GM21825 (cell line): ENCODE results near the gene MPP3.

Source experiments
- ATAC-seq: cut with Tn5 transposase; IDR thresholded peaks from one replicate; pipeline ENCODE4 v1.9.1; 2021; ENCODE audit warnings: mild to moderate bottlenecking, moderate library complexity; ENCODE audit not compliant: unreplicated experiment

The MPP3 gene

DNA sequence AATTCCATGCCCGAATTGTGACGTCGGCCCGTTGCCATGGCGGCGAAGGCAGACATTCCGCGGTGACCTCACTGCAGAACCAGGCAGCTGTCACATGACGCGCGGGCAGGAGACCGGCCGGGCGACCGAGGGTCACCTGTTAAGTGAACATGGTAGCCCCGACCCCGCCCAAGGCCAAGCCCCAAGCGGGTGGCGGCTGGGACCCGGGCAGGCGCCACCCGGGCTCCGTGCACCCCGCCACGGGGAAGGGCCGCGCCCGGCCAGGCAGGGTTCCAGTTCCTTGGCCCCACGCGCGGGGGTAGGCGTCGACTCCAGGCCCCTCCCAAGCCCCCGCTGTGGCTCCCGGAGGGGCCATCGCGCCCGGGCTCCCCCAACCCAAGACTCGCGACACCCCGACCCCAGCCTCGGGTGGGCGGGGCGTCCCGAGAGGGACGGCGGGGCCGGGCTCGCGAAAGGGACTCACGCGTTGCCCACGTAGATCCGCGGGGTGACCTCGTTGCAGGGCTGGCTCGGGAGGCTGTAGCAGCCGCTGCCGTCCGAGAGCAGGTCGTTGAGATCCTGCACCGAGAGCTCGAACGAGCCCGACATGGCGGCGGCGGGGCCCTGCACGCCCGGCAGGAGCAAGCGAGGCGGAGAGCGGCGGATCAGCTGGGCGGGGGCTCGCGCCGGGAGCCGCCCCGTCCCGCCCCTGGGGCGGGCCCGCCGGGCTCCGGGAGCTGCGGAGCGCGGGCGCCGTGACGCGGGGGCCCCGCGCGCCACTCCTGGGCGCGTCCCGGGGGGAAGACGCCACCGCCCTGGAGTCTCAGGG lies 54.4 kb downstream of the MPP3 start, which contains the start of gene DUSP3:
TSS of gene DUSP3 (minus strand) at position 641 of the 808 bp plus-strand sequence. CDS start at position 588, 53 bp downstream.
- ATAC-seq, result peak; percentile 83

DNA sequence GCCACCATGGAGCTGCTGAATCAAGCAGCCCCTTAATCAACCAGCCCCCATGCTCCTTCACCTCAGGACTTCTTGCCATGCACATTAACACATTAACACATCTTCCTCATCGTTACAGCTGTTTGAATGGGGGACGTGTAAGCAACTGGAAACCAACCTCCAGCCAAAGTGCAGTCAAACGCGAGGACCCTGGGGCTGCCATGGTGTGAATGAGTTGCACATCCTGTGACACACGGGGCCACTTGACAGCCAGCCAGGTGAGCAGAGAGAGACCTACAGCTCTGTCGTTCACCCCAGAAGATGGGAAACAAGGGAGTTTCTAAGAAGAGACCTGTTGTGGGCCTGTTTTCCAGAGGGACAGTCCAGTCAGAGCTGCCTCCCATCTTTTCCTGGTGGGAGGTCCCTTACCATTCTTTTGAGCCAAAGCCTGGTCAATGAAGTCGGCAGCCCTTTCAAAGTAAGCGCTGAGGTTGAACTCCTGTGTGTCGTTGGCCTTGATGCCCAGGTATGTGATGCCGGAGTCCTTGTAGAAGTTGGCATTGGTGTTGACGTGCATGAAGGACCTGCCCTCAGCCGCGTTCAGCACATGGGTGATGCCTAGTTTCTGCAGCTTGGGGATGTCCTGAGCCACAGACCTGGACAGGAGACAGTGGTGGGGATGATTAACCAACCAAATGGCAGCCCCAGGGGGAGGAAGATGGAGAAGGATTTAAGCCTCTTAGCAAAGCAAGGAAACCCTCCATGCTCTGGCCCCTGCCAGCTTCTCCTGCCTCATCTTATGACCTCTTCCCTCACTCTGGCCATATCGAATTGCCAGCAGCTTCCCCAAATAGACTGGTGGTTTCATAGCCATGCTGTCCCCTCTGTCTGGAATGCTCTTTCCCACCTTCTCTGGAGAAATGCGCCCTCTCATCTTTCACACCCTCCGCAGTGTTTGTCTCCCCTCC lies 58.4 kb downstream of the MPP3 start:
- ATAC-seq, result no peak

DNA sequence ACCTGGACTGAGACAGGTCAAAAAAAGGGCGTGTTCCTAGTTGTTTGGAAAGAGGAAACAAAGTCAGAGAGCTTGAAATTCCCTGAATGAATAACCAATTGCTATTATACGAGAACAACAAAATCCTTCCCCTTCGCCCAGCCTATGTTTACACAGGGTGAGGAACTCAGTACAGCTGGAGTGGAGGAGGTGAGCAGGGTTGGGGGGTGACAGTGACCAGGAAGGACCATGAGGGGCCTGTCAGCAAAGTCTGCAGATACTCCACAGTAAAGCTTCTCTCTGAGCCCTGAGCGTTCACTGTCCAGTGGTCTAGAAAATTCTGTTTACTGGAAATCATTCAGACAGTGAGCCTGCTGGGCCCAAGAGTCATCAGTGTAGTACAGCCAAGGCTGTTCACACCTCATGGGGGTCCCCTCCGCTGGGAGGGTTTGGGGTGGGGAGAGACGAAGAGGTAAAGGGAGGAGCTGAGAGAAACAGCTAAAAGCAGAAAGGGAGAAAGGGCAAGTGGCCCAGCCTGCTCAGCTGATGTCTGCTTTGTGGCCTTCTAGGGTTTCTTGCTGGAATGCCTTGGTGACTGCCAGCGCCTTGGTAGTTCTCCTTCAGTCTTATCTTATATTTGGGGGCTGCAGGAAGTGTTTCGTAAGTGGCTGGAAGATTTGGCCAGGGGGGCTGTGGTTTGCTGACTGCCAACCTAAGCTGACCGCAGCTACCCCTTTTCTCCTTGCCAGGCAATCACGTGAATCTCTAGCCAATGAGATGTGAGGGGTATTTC lies 59.9 kb downstream of the MPP3 start:
- no peak for ATAC-seq

- no peak for ATAC-seq
Measured at GRCh38 chr17:43771463-43771862, 61.5 kb downstream of the MPP3 start.

DNA sequence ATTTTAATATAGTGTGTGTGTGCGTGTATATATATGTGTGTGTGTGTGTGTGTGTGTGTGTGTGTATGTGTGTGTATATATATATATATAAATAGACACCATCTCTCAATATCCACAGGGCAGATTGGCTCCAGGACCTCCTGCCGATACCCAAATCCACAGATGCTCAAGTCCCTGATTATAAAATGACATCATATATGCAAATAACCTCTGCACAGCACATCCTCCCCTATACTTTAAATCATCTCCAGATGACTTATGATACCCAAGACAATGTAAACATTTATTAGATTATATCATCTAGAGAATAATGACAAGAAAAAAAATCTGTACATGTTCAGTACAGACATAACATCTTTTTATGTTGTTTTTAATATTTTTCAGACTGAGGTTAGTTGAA lies 62.0 kb downstream of the MPP3 start:
- no peak for ATAC-seq

GRCh38 chr17:43769859-43770258 lies 63.1 kb downstream of the MPP3 start:
- no peak for ATAC-seq

DNA sequence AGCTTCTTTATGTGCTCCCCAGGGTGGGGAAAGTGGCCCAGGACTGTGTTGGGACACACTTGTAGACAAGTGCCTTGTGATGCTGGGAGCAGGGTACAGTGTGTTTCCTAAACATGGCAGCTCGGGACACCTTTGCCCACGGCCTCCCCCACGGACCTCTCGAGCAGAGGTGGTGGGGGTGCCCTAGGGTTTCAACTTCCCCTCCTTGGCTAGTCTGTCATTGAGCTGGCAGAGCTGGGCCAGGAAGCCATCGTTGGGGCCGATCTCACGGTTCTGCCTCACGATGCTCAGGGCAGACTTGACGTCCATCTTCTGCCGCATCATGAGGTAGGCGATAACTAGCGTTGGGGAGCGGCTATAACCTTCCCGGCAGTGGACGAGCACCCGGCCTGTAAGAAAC lies 63.5 kb downstream of the MPP3 start:
- ATAC-seq, result no peak

GRCh38 chr17:43768943-43769342 lies 64.0 kb downstream of the MPP3 start:
- no peak for ATAC-seq

- no peak for ATAC-seq
Measured at GRCh38 chr17:43768382-43768781, 64.6 kb downstream of the MPP3 start.

GRCh38 chr17:43767713-43768059 lies 65.3 kb downstream of the MPP3 start:
- ATAC-seq, result no peak

DNA sequence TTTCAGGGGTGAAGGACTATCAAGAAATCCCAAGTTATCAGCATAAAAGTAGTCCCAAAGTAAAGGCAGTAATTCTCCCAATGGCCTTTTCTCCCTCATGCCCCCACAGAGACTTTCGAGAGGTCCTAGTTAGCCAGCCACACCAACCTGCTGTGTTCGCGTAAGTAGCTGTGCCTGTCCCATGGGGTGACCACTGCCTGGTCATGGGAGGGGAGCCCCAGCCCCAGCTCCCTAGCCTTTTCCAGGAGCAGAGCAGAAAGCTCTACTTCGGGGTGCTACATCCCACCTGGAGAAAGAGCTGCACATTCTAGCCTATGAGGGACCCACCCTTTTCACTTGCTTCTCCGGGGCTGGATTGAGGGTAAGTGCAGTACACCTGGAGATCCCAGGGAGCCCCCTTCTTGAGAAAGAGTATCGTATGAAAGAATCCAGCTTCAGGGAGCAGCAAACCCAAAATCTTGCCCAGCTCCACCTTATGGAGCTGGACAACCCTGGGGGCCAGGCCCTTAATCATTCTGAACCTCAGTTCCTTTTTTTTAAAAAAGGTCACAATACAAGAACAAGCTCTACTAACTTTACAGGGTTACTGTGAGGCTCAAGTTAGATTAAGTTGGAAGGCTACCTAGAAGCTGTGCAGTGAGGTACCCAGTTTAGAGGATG lies 65.8 kb downstream of the MPP3 start:
- ATAC-seq, result no peak

GRCh38 chr17:43766413-43767052 lies 66.4 kb downstream of the MPP3 start:
- ATAC-seq, result no peak

DNA sequence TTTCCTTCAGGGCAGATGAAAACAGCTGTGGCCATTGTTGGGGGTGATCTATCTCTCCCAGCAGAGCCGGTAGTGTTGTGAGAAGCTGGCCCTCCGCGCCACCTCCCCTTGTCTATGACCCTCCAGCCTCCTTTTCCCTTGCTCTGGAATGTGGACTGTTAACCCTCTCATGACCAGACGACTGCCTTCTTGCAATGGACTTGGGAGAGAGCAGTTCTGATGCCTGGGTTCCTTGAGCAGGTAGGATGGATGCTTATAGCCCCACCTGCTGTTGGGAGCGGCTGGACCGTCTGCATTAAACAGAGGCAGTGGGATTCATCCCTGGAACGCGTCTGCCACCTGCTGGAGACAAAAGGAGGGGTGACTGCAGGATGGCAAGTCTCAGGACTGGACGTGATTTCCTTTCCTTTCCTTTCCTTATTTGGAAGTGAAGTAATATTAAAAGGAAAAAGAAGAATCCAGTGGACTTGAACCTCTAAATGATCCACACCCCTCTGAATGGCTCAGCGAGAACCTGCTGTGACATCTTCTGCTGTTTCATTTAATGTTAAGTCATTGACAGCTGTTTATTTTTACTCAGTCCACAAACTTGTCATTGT lies 72.6 kb downstream of the MPP3 start:
- ATAC-seq, result no peak

DNA sequence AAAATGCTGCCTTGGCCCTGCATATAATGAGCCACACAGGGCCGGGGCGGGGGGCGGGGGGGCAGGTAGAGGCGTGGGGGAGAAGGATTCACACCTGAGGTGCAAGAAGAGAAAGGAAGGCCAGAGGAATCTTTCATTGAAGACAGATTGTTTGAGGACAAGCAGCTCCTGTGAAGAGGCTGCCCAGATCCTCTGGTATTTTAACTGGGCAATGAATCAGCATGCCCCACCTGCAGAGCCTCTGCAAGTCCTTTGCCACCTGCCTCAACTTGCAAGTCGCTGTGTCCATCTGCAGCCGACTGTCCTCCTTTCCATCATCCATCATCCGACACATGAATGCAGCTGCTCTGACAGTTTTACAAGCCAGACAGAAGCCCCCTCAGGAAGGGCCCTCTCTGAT lies 73.1 kb downstream of the MPP3 start:
- no peak for ATAC-seq

DNA sequence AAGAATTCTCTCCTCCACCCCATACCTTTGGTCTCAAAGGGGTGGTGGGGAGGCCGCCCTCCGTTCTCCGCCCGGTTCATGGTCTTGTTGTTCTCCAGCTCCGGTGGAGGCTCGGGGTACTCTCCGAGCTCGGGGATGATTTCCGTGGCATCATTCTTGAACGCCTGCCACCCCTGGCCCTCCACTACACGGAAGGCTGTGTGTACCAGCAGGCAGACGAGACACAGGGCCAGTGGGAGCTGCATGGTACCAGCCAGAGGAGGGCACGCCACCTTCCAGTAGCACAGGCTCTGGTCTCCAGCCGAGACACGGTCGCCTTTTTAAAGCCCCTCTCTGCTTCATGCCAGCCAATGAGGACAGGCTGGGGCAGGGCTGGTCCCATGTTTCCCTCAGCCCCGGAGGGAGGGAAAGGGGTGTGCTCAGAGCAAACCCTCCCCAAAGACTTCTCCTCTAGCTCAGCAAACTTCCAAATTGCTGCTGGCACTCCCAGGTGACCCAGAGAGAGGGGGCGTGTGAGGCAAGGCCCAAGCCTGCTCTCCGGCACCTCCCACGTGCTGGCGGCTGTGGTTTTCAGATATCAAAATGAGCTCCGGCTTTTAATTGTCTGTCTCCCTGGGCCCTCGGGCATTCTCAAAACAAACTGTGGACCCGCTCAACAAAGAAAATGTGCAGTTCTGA lies 74.3 kb downstream of the MPP3 start, which contains the start of gene SOST:
TSS of gene SOST (minus strand) at position 295 of the 678 bp plus-strand sequence. CDS start at position 245, 50 bp downstream.
- ATAC-seq, result no peak

DNA sequence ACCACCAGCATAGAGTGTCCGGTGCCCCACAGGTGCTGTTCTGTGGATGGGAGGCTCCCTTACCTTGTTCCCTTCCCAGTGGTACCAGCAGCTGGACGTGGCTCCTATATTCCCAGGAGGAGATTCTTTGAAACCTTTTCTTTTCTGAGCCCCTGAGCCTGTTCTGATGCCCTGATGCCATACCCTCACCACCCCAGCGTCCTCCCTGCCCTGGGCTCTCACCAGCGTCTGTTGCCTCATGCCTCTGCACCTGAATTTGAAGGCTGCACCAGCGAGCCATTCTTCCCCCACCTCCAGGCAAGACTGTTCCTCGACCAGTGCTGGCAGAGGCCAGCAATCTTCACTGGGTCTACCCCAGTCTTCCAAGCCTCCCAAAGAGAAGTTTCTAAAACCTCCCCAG lies 74.9 kb downstream of the MPP3 start:
- ATAC-seq, result no peak

DNA sequence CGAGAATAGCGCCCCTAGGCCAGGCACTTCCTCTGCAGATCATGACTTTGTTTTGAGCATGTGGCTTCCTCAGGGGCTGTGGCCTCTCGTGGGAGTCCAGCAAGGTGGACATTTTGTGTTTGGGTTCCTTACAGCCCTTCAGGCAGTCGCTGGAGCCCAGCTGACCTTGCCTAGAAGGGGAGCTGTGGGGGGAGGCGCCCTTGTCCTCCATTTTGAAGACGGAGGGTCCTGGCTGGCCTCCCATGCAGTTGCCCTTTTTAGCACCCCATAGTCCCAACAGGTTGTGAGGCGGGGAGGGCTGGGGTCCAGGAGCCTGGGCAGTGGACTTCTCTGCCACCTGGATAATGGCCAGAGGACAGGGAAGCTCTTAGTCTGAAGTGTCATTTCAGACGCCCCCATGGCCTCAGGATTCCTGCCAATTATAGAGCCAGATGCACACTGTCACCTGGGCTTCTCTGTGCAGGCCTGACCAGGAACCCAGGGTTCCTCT lies 75.7 kb downstream of the MPP3 start:
- no peak for ATAC-seq

GRCh38 chr17:43756201-43756600 lies 76.7 kb downstream of the MPP3 start:
- no peak for ATAC-seq

DNA sequence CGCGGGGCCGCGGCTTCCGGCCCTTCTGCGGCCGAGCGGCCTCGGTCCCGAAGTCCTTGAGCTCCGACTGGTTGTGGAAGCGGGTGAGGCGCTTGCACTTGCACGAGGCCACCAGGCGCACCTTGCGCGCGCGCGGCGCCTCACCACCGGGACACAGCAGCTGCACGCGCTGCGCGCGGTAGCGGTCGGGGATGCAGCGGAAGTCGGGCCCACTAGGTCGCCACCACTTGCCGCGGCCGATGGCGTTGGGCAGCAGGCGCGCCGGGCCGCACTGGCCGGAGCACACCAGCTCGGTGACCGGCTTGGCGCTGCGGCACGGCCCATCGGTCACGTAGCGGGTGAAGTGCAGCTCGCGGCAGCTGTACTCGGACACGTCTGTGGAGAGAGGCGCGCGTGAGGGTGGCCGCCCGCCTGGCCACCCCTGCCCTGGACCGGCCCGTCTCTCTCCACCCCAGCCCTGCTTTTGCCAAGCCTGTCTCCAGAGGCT lies 77.5 kb downstream of the MPP3 start:
- no peak for ATAC-seq
